Measurements from ENCODE around the gene WNT9B. TPM values are rescaled to one million over a fixed set of nuclear protein-coding genes. Genes with fewer than 3 reads are reported as not detected.

Gene WNT9B
- total RNA-seq, 1 donor from 2014 or later: not detected

- TF ChIP-seq CTCF (IDR thresholded peaks at IDR 0.05): no peak
- H3K36me3 Mint-ChIP-seq (ENCODE audit: low read depth): no peaks in the 10 kb centered on the region
- H3K4me3 Mint-ChIP-seq (ENCODE audit: unreplicated experiment): no peak overlapping the region
- H3K9me3 Mint-ChIP-seq (ENCODE audit: low read depth): no peaks in the 10 kb centered on the region
- no peaks in the 10 kb centered on the region for H3K4me1 Mint-ChIP-seq (ENCODE audit: low read depth)
- DNase-seq (ENCODE audit: low spot score): no peak
- peaks cover 21% of the 10 kb centered on the region for H3K27me3 Mint-ChIP-seq (ENCODE audit: low read depth)
- H3K27ac Mint-ChIP-seq (ENCODE audit: unreplicated experiment): no peak overlapping the region
Measured at GRCh38 chr17:46886310-46886663, 34.9 kb downstream of the WNT9B start.

GRCh38 chr17:46887717-46888116 is 36.3 kb downstream of the WNT9B start:
- no peaks in the 10 kb centered on the region for H3K36me3 Mint-ChIP-seq (ENCODE audit: low read depth)
- no peak for DNase-seq (ENCODE audit: low spot score)
- no peak overlapping the region for H3K27ac Mint-ChIP-seq (ENCODE audit: unreplicated experiment)
- TF ChIP-seq CTCF (IDR thresholded peaks at IDR 0.05): no peak
- no peak overlapping the region for H3K4me3 Mint-ChIP-seq (ENCODE audit: unreplicated experiment)
- peaks cover 28% of the 10 kb centered on the region for H3K27me3 Mint-ChIP-seq (ENCODE audit: low read depth)
- H3K4me1 Mint-ChIP-seq (ENCODE audit: low read depth): no peaks in the 10 kb centered on the region
- H3K9me3 Mint-ChIP-seq (ENCODE audit: low read depth): no peaks in the 10 kb centered on the region

GRCh38 chr17:46888727-46889126 is 37.3 kb downstream of the WNT9B start:
- DNase-seq (ENCODE audit: low spot score): no peak
- H3K4me3 Mint-ChIP-seq (ENCODE audit: unreplicated experiment): no peak overlapping the region
- H3K4me1 Mint-ChIP-seq (ENCODE audit: low read depth): no peaks in the 10 kb centered on the region
- H3K36me3 Mint-ChIP-seq (ENCODE audit: low read depth): no peaks in the 10 kb centered on the region
- no peak overlapping the region for H3K27ac Mint-ChIP-seq (ENCODE audit: unreplicated experiment)
- H3K9me3 Mint-ChIP-seq (ENCODE audit: low read depth): no peaks in the 10 kb centered on the region
- TF ChIP-seq CTCF (IDR thresholded peaks at IDR 0.05): no peak
- peaks cover 32% of the 10 kb centered on the region for H3K27me3 Mint-ChIP-seq (ENCODE audit: low read depth)

- H3K27ac Mint-ChIP-seq (ENCODE audit: unreplicated experiment): no peak overlapping the region
- peaks cover 32% of the 10 kb centered on the region for H3K27me3 Mint-ChIP-seq (ENCODE audit: low read depth)
- no peak overlapping the region for H3K4me3 Mint-ChIP-seq (ENCODE audit: unreplicated experiment)
- DNase-seq (ENCODE audit: low spot score): no peak
- no peaks in the 10 kb centered on the region for H3K9me3 Mint-ChIP-seq (ENCODE audit: low read depth)
- TF ChIP-seq CTCF (IDR thresholded peaks at IDR 0.05): no peak
- H3K36me3 Mint-ChIP-seq (ENCODE audit: low read depth): no peaks in the 10 kb centered on the region
- H3K4me1 Mint-ChIP-seq (ENCODE audit: low read depth): no peaks in the 10 kb centered on the region
Measured at GRCh38 chr17:46889519-46889918, 38.1 kb downstream of the WNT9B start.

GRCh38 chr17:46889992-46890564 is 38.7 kb downstream of the WNT9B start:
- DNase-seq (ENCODE audit: low spot score): no peak
- Mint-ChIP-seq H3K27me3 (ENCODE audit: low read depth) (peaks cover 32% of the 10 kb centered on the region), H3K9me3 (ENCODE audit: low read depth) (no peaks in the 10 kb centered on the region), H3K4me1 (ENCODE audit: low read depth) (no peaks in the 10 kb centered on the region), H3K36me3 (ENCODE audit: low read depth) (no peaks in the 10 kb centered on the region), H3K27ac (ENCODE audit: unreplicated experiment) (no peak overlapping the region), H3K4me3 (ENCODE audit: unreplicated experiment) (no peak overlapping the region)
- no peak for TF ChIP-seq CTCF (IDR thresholded peaks at IDR 0.05)
